ENCODE results near the gene ZMYM5.

DNA sequence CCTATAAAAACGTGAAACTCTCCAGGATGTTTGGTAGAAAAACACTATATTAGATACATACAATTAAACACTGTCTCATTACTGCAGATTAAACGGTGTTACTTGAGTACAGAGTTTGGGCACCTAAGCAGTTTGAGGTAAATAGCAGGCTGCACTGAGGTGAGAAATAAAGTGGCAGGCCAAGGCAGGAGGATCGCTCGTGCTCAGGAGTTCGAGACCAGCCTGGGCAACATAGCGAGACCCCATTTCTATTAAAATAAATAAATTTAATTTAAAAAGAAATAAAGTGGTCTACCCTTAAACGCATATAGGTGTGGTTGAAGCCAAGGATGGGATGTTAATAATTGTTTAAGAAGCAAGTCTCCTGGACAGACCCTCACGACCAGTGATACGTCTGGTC, 81.9 kb downstream of the ZMYM5 start:
- TF ChIP-seq, protein P1, sequence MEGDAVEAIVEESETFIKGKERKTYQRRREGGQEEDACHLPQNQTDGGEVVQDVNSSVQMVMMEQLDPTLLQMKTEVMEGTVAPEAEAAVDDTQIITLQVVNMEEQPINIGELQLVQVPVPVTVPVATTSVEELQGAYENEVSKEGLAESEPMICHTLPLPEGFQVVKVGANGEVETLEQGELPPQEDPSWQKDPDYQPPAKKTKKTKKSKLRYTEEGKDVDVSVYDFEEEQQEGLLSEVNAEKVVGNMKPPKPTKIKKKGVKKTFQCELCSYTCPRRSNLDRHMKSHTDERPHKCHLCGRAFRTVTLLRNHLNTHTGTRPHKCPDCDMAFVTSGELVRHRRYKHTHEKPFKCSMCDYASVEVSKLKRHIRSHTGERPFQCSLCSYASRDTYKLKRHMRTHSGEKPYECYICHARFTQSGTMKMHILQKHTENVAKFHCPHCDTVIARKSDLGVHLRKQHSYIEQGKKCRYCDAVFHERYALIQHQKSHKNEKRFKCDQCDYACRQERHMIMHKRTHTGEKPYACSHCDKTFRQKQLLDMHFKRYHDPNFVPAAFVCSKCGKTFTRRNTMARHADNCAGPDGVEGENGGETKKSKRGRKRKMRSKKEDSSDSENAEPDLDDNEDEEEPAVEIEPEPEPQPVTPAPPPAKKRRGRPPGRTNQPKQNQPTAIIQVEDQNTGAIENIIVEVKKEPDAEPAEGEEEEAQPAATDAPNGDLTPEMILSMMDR (IDR thresholded peaks at IDR 0.05) = no peak
- TF ChIP-seq POLR2A (IDR thresholded peaks at IDR 0.05) = no peak
- no peak for TF ChIP-seq EP300 (IDR thresholded peaks at IDR 0.05)

Measured in stomach (tissue), 4 donors.